Uterus (tissue), 4 donors: Measurements from ENCODE around the gene STARD7. TPM values are rescaled to one million over a fixed set of nuclear protein-coding genes. Genes with fewer than 3 reads are reported as not detected.
"Not testable (repeated sequence)": the region's sequence is repeated elsewhere in the genome, so short reads cannot be mapped to it uniquely, and the experiment has no call there.

Source experiments
- DNase-seq, 2 donors: peaks; one replicate each; pipeline ENCODE4 v3.0.0-alpha.2; 2019 to 2020
- H3K27ac ChIP-seq, 2 donors: fragments of 200-600 bp; sonication (generic); 1 replicate in 1 of 2; 2 replicates in 1 of 2; pipeline ENCODE4 v1.5.1; 2016 to 2018
- H3K27me3 ChIP-seq, 2 donors: fragments of 200-600 bp; sonication (generic); one replicate each; pipeline ENCODE4 v1.5.1; 2018 to 2019; ENCODE audit warnings: control low read depth in 1 of 2
- H3K36me3 ChIP-seq, 2 donors: fragments of 200-600 bp; sonication (generic); one replicate each; pipeline ENCODE4 v1.5.1; 2019; ENCODE audit warnings: control low read depth in 1 of 2
- H3K4me1 ChIP-seq, 2 donors: fragments of 200-600 bp; sonication (generic); one replicate each; pipeline ENCODE4 v1.5.1; 2018 to 2019; ENCODE audit warnings: control low read depth in 1 of 2
- H3K4me3 ChIP-seq, 2 donors: fragments of 200-600 bp; sonication (generic); 1 replicate in 1 of 2; 2 replicates in 1 of 2; pipeline ENCODE4 v1.5.1; 2018 to 2019; ENCODE audit warnings: mild to moderate bottlenecking in 1 of 2
- H3K9me3 ChIP-seq, 2 donors: fragments of 200-600 bp; sonication (generic); one replicate each; pipeline ENCODE4 v1.5.1; 2019; ENCODE audit warnings: control low read depth in 1 of 2
- POLR2A ChIP-seq, 2 donors: fragments of 450-650 bp; IDR thresholded peaks; one replicate each; pipeline ENCODE4 v1.6.1; 2016; ENCODE audit warnings: antibody characterized with exemption in 2 of 2, mild to moderate bottlenecking in 1 of 2, moderate library complexity in 1 of 2
- intact Hi-C: fragments of 100-400 bp; cut with DNase I; formaldehyde crosslinking; loops from one replicate; pipeline ENCODE4 v1.15.1; 2023; ENCODE audit warnings: low total_unique reads
- total RNA-seq, 4 donors: library from RNA; depleted of rRNA in 3 of 4; stranded (reverse); fragments of >200 nt in 3 of 4; gene quantifications; one replicate each; pipeline versions ENCODE4 v1.1.0 to v1.2.4, GENCODE V29; 2014 to 2023
- TF ChIP-seq, protein P1 (sequence below), 4 experiments: fragments of 200-600 bp in 2 of 4; fragments of 450-650 bp in 2 of 4; sonication (generic) in 2 of 4; IDR thresholded peaks; one replicate each; pipeline ENCODE4 v1.5.1; 2016 to 2019; ENCODE audit warnings: antibody characterized with exemption in 4 of 4, mild to moderate bottlenecking in 2 of 4, moderate library complexity in 1 of 4
- donor health status: DM: yes; HTN: yes; CAD: no.

The STARD7 gene
- total RNA-seq, 4 donors from 2014 or later, result 53.5 to 128 (median 76.4) TPM

DNA sequence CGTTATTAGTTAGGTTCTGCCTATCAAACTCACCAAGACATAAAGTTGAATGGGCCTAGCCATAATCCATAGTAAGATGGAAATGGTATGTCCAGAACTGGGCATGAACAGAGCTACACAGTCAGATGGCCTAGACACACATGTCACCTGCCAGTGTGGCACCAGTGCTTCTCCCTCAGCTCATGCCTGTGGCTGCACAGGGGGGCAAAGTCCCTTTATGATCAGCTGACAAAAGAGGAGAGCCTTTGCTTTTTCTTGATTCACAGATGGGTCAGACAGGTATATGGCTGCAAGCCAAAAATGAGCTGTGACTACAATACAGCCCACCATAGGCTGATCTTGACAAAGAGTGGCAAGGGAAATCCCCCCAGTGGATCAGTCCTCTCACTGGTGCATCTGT lies 28.3 kb upstream of the STARD7 start:
- no peak for DNase-seq
- Histone ChIP-seq H3K4me3 (no peak overlapping the region), H3K4me1 (no peaks in the 10 kb centered on the region), H3K9me3 (no peaks in the 10 kb centered on the region), H3K27me3 (no peaks in the 10 kb centered on the region), H3K36me3 (no peaks in the 10 kb centered on the region), H3K27ac (no peak overlapping the region)
- intact Hi-C loops, result no loop called here
- no peak for TF ChIP-seq POLR2A (IDR thresholded peaks at IDR 0.05)
- TF ChIP-seq, protein P1, sequence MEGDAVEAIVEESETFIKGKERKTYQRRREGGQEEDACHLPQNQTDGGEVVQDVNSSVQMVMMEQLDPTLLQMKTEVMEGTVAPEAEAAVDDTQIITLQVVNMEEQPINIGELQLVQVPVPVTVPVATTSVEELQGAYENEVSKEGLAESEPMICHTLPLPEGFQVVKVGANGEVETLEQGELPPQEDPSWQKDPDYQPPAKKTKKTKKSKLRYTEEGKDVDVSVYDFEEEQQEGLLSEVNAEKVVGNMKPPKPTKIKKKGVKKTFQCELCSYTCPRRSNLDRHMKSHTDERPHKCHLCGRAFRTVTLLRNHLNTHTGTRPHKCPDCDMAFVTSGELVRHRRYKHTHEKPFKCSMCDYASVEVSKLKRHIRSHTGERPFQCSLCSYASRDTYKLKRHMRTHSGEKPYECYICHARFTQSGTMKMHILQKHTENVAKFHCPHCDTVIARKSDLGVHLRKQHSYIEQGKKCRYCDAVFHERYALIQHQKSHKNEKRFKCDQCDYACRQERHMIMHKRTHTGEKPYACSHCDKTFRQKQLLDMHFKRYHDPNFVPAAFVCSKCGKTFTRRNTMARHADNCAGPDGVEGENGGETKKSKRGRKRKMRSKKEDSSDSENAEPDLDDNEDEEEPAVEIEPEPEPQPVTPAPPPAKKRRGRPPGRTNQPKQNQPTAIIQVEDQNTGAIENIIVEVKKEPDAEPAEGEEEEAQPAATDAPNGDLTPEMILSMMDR (IDR thresholded peaks at IDR 0.05), result no peak

DNA sequence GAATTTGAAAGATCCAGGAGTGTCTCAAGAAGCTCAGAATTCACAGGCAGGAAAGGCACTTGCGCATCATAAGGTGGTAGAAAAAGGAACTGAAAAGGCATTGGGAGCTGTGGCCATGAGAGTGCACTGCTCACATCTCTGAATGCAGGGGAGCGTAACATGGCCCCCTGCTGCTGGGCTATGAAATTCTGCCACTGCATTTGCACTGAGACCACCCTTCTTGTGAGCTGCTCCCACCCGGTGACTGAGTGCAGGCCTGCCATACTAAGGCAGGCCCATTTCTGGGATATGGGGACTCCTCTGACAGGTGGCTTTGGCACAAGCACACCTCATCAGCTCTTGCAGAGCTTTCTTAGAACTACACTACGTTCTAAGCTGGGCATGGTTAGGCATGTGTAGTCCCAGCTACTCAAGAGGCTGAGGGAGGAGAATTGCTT lies 25.3 kb upstream of the STARD7 start:
- intact Hi-C loops, result no loop called here
- Histone ChIP-seq H3K9me3 (no peaks in the 10 kb centered on the region), H3K36me3 (no peaks in the 10 kb centered on the region), H3K4me3 (no peak overlapping the region), H3K27me3 (no peaks in the 10 kb centered on the region), H3K27ac (no peak overlapping the region), H3K4me1 (no peaks in the 10 kb centered on the region)
- DNase-seq, result no peak
- TF ChIP-seq, protein P1 (IDR thresholded peaks at IDR 0.05), result no peak
- TF ChIP-seq POLR2A (IDR thresholded peaks at IDR 0.05), result no peak

DNA sequence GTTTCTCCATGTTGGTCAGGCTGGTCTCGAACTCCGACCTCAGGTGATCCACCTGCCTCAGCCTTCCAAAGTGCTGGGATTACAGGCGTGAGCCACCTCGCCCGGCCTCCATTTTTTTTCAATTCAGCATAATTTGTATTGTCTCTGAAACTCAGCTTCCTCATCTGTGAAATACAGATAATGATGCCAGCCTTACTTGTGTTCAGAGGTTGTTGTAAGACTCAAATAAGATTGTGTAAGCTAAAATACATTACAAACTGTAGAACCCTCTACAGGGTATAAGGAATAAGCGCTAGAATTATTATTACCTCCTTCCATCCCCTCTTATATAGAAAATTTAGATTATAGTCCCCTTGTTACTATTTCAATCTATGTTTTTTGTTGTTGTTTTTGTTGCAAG lies 24.8 kb upstream of the STARD7 start:
- intact Hi-C loops, result no loop called here
- Histone ChIP-seq H3K9me3 (no peaks in the 10 kb centered on the region), H3K27ac (no peak overlapping the region), H3K36me3 (no peaks in the 10 kb centered on the region), H3K4me1 (no peaks in the 10 kb centered on the region), H3K27me3 (no peaks in the 10 kb centered on the region), H3K4me3 (no peak overlapping the region)
- no peak for DNase-seq
- no peak for TF ChIP-seq POLR2A (IDR thresholded peaks at IDR 0.05)
- TF ChIP-seq, protein P1 (IDR thresholded peaks at IDR 0.05), result no peak

DNA sequence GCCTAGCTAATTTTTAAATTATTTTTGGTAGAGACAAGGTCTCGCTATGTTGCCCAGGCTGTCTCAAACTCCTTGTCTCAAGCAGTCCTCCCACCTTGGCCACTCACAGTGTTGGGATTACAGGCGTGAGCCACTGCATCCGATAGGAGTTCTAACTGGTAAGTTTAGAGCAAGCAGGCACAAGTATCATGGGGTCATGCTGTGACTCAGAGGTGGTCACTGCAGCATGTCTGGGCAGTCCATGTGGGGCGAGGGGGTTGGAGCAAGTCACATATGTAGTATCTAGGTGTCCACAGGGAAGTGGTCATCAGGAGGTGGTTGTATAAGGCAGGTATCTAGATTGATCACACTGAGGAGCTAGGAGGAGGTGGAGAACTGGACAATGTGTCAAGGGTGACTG lies 22.7 kb upstream of the STARD7 start:
- TF ChIP-seq, protein P1 (IDR thresholded peaks at IDR 0.05), result no peak
- TF ChIP-seq POLR2A (IDR thresholded peaks at IDR 0.05), result no peak
- no peaks in the 10 kb centered on the region for H3K36me3 ChIP-seq
- no peak overlapping the region for H3K4me3 ChIP-seq
- no peaks in the 10 kb centered on the region for H3K27me3 ChIP-seq
- intact Hi-C loops, result no loop called here
- no peak overlapping the region for H3K27ac ChIP-seq
- H3K9me3 ChIP-seq, result no peaks in the 10 kb centered on the region
- DNase-seq, result no peak
- no peaks in the 10 kb centered on the region for H3K4me1 ChIP-seq

DNA sequence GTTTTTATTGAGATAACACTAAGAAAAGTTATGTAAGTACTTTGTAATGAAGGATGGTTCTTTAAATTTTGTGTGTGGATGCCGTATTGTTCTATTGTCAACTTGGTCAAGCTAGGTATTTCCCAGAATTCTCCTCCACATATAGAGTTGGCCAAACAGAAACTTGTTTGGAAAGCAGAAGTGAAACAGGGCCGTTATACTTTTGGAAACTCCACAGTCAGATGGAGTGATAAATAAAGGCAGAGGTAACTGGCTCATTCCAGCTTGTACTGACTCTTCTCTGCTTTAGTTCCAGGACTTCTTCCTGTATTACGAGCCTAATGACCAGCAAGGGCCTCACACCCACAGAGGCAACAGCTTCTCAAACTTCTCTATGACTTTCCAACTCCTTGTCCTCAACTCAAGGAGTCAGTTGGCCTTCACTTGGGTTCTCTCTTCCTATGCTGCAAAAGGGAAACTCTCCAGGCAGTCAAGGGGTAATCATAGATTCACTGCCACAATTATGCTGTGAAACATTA lies 16.4 kb upstream of the STARD7 start:
- no peaks in the 10 kb centered on the region for H3K4me1 ChIP-seq
- no peak overlapping the region for H3K27ac ChIP-seq
- intact Hi-C loops, result no loop called here
- DNase-seq, result no peak
- no peaks in the 10 kb centered on the region for H3K9me3 ChIP-seq
- H3K27me3 ChIP-seq, result no peaks in the 10 kb centered on the region
- H3K4me3 ChIP-seq, result no peak overlapping the region
- H3K36me3 ChIP-seq, result no peaks in the 10 kb centered on the region
- TF ChIP-seq, protein P1 (IDR thresholded peaks at IDR 0.05), result no peak
- no peak for TF ChIP-seq POLR2A (IDR thresholded peaks at IDR 0.05)

DNA sequence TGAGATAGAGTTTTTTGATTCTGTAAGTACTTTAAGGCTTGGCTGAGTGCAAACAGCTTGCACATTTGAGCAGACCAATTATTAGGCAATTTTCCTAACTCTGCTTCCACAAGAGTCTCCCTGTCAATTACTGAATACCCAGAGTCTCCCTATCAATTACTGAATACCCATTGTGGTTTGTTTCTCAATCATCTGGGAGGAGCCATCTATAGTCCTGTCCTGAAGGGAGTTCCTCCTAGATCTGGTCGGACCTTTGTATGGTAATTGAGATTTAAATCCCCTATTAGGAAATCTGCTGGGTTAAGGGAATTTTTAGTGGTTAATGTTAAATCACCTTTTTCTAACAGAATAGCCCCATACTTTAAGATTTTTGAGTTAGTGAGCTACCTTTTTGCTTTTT lies 12.5 kb upstream of the STARD7 start:
- H3K27me3 ChIP-seq, intact Hi-C loops, H3K4me3 ChIP-seq: not testable (repeated sequence)

DNA sequence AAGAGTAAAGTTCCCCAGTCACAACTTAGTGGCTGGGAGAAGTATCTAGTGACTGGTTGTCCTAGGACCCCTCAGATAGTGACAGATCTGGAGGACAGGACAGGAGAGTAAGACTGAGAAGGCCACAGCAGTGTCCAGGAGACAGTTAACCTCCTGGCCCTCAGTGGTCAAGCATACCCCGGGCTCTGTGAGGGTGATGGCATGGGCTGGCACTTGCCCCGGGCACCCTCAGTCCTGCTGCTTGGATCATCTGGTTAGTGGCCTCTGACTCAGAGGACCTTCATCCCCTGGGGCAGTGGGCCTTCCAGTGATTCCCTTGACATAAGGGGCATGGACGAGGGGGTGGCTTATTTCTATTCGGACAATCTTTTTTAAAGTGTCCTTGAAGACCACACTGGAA lies 11.3 kb upstream of the STARD7 start:
- H3K27ac ChIP-seq, result not testable (repeated sequence)

More for the DNA sequence above, 12.5 kb upstream of the STARD7 start:
- not testable (repeated sequence) for DNase-seq, H3K9me3 ChIP-seq, H3K27ac ChIP-seq, H3K4me1 ChIP-seq, H3K36me3 ChIP-seq

More for the DNA sequence above, 11.3 kb upstream of the STARD7 start:
- H3K9me3 ChIP-seq, H3K4me3 ChIP-seq, H3K4me1 ChIP-seq, H3K27me3 ChIP-seq, DNase-seq, intact Hi-C loops, H3K36me3 ChIP-seq: not testable (repeated sequence)
